Fibroblast of pulmonary artery (primary cell): ENCODE data around the gene SELE.

Experiments used
- DNase-seq: peaks from one replicate; pipeline ENCODE4 v3.0.0-alpha.2; 2010; ENCODE audit warnings: low read depth
- H3K4me3 ChIP-seq: replicated peaks from 2 replicates; pipeline ENCODE4 v1.5.1; 2011; ENCODE audit warnings: low read depth, mild to moderate bottlenecking, control low read depth, low read length, moderate library complexity
- CTCF ChIP-seq: IDR thresholded peaks from 2 replicates; pipeline ENCODE4 v1.5.1; 2011; ENCODE audit warnings: mild to moderate bottlenecking, control low read depth, low read length, inconsistent platforms; ENCODE audit errors: missing control alignments

The SELE gene

DNA sequence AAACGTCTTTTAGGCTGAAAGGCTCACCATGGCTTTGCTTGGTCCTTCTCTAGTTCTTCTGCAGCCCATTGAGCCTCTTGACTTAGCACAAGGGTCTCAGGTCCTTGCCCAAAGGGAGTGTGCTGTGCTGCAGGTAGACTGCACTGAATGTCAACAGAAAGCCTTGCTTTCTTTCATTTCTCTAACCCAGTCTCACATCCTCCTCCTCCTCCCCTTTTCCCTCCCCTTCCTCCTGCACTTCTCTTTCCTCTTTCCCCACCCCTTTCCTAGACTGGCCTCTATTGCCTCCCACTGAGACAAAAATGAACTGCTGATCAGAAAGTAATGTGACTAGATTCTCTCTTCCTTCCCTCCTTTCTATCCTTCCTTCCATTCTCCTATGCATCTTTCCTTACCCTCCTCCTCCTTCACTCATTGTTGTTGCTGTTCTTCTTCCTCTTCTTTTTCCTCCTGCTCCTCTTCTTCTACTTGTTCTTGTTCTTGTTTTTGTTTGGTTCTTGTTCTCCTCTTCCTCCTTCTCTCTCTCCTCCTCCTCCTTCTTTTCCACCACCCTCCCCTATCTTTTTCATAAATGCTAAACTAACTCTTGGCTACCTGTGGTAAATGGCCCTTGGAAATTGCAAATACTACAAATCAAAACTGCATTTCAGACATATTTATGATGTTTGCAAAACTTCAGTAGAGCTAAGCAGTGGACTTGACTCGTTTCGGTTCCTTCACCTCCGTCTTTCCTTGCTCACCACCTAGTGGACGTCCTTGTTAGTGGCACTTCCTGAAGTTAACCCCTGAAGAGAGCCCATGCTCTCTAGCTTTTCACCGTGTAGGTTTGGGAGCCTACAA is 22.2 kb downstream of the SELE start, which contains the start of gene SELL:
Gene SELL (minus strand): TSS at position 152 of the 840 bp plus-strand sequence. CDS start 122 bp downstream, at position 30.
- peak within 1 kb of the TSS; percentile 39 for H3K4me3 ChIP-seq
- peak; percentile 91 for DNase-seq
- peak; percentile 99 for TF ChIP-seq CTCF

- no peak for DNase-seq
- H3K4me3 ChIP-seq = no peak overlapping the region
These were observed 25.2 kb downstream of the SELE start for GRCh38 chr1:169708647-169709046.

DNA sequence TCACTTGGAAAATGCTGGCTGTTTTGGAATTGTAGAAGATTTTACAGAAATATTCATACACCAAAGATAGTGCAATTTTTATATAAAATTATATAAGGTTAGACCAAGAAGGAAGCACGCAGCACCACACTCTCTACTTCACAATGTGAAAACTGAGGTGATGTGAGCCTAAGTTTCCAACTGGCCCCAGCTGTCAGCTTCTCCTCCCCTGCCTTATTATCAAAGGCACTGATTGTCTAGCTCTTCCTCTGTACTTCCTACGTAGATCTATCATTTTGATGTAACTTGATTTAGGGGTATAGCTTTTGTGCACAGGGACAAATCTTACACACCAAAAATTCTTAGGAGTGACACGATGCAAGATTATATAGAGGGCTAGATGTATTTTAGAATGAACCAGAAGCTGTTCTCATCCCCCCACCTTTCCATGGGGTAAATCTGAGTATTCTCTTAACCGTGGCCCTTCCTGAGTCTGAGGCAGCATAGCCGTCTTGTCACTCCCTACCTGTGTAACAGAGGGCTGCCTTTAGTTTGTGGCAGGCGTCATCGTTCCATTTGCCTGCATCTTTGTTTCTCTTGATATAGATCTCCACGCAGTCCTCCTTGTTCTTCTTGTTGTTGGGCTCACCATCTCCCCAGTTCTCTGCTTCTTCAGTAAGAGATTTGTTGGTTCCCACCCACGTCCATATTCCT is 25.8 kb downstream of the SELE start:
- no peak for TF ChIP-seq CTCF
- no peak overlapping the region for H3K4me3 ChIP-seq
- no peak for DNase-seq

More at GRCh38 chr1:169708647-169709046, 25.2 kb downstream of the SELE start:
- no peak for TF ChIP-seq CTCF

DNA sequence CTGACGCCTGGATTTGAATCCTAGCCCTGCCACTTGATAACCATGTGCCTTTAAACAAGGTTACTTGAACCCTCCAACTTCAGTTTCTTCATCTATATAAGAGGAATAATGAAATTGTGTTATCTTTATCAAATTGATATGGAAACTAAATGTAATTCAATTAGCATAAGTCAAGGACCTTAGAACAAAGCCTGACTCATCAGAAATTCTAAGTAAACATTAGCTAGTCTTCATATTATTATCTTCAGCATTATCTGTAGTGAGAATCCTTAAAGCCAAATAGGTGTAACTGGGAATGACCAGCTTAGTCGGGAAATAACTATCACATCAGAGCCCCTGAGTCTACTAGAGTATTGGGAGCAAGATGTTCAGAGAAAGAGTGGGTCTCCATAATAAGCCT is 29.1 kb downstream of the SELE start:
- TF ChIP-seq CTCF = no peak
- no peak for DNase-seq
- H3K4me3 ChIP-seq = no peak overlapping the region

DNA sequence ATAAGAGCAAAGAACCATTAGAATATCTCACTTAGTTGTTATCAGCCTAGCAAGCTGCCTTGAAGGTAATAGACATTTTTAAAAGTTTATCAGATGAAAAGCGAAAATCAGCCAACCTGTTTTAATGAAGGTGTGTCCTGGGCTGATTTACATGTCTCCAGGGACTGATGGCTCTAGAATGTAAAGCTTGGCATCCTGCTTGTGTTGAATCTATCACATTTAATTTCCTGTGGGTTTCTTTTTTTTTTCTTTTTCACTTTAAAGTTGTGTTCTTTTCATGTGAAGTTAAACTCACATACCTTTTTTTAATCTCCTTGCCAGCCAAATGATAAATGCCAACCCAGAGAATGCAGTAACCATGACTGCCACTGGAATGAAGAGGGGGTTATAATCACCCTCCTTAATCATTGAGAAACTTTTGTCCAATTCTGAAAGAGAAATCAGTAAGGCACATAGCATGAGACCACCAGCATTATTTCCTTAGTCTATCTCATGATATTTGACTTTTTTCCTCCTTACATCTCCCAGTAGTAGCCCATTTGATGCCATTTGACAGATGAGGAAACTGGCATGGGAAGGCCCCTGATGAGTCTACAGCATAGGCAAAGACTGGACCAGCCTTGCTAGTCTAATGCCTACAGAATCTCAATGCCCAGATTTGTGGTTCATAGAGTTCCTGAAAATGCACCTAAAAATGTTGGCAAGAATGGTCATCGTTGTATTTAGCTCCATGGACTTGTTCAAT is 32.4 kb downstream of the SELE start:
- no peak for TF ChIP-seq CTCF
- DNase-seq = no peak
- no peak overlapping the region for H3K4me3 ChIP-seq

- no peak overlapping the region for H3K4me3 ChIP-seq
These were observed 34.2 kb downstream of the SELE start for GRCh38 chr1:169699707-169700106.

More at GRCh38 chr1:169699707-169700106, 34.2 kb downstream of the SELE start:
- DNase-seq = no peak
- TF ChIP-seq CTCF = no peak
